Nephron progenitor cell (in vitro differentiated cells): Measurements from ENCODE around the gene OR13C2.
"Not testable (repeated sequence)": the region's sequence is repeated elsewhere in the genome, so short reads cannot be mapped to it uniquely, and the experiment has no call there.

Experiments
- DNase-seq: peaks from one replicate; pipeline ENCODE4 v3.0.0; 2021
- H3K27ac Mint-ChIP-seq: 2 replicates; pipeline ENCODE4 v1.8.0; 2021; ENCODE audit warnings: mild to moderate bottlenecking, moderate library complexity, mixed read lengths
- H3K27me3 Mint-ChIP-seq: 2 replicates; pipeline ENCODE4 v1.8.0; 2021; ENCODE audit warnings: mild to moderate bottlenecking, low read depth, mixed read lengths; ENCODE audit not compliant: poor library complexity
- H3K36me3 Mint-ChIP-seq: 2 replicates; pipeline ENCODE4 v1.8.0; 2021; ENCODE audit warnings: low read depth, mixed read lengths
- H3K4me1 Mint-ChIP-seq: 2 replicates; pipeline ENCODE4 v1.8.0; 2021; ENCODE audit warnings: mixed read lengths
- H3K4me3 Mint-ChIP-seq: 2 replicates; pipeline ENCODE4 v1.8.0; 2021; ENCODE audit warnings: mild to moderate bottlenecking, moderate library complexity, mixed read lengths
- H3K9me3 Mint-ChIP-seq: 2 replicates; pipeline ENCODE4 v1.8.0; 2021; ENCODE audit warnings: mild to moderate bottlenecking, moderate library complexity, mixed read lengths
- CTCF ChIP-seq: fragments of 200-600 bp; sonication (generic); IDR thresholded peaks from 2 replicates; pipeline ENCODE4 v1.5.0; 2021; ENCODE audit warnings: antibody characterized with exemption

Gene OR13C2

GRCh38 chr9:104605527-104605926, at the start of gene OR13C2:
Gene OR13C2, minus strand, starts transcription at chr9:104605627. Its CDS starts 0 bp downstream, at chr9:104605627.
- not testable (repeated sequence) for H3K36me3 Mint-ChIP-seq, H3K9me3 Mint-ChIP-seq, H3K4me1 Mint-ChIP-seq, H3K27me3 Mint-ChIP-seq, H3K27ac Mint-ChIP-seq, H3K4me3 Mint-ChIP-seq, DNase-seq

- Mint-ChIP-seq H3K27ac (no peak overlapping the region), H3K4me1 (no peaks in the 10 kb centered on the region), H3K36me3 (no peaks in the 10 kb centered on the region), H3K27me3 (no peaks in the 10 kb centered on the region), H3K9me3 (peaks cover 24% of the 10 kb centered on the region), H3K4me3 (no peak overlapping the region)
- no peak for DNase-seq
- TF ChIP-seq CTCF: no peak
Observed at GRCh38 chr9:104635456-104635855, 30.0 kb upstream of the OR13C2 start.

- Mint-ChIP-seq H3K9me3 (peaks cover 11% of the 10 kb centered on the region), H3K4me3 (no peak overlapping the region), H3K27ac (no peak overlapping the region), H3K4me1 (no peaks in the 10 kb centered on the region), H3K27me3 (no peaks in the 10 kb centered on the region), H3K36me3 (no peaks in the 10 kb centered on the region)
- no peak for TF ChIP-seq CTCF
- DNase-seq: no peak
Observed at GRCh38 chr9:104633976-104634520, 28.6 kb upstream of the OR13C2 start.

- H3K27me3 Mint-ChIP-seq, H3K27ac Mint-ChIP-seq, DNase-seq, H3K9me3 Mint-ChIP-seq, H3K36me3 Mint-ChIP-seq, H3K4me1 Mint-ChIP-seq, H3K4me3 Mint-ChIP-seq: not testable (repeated sequence)
Observed at GRCh38 chr9:104625964-104626363, 20.5 kb upstream of the OR13C2 start.

GRCh38 chr9:104618104-104618503, 12.7 kb upstream of the OR13C2 start, which contains the start of gene OR13C9:
Gene OR13C9, minus strand, starts transcription at chr9:104618204. Its CDS starts 0 bp downstream, at chr9:104618204.
- Mint-ChIP-seq H3K36me3 (no peaks in the 10 kb centered on the region), H3K9me3 (no peaks in the 10 kb centered on the region), H3K27me3 (peaks cover 6% of the 10 kb centered on the region), H3K27ac (no peak within 1 kb of the TSS), H3K4me3 (no peak within 1 kb of the TSS), H3K4me1 (no peaks in the 10 kb centered on the region)
- TF ChIP-seq CTCF: no peak
- no peak for DNase-seq

GRCh38 chr9:104617418-104617817, 12.0 kb upstream of the OR13C2 start:
- no peak for TF ChIP-seq CTCF
- no peak overlapping the region for H3K4me3 Mint-ChIP-seq
- no peaks in the 10 kb centered on the region for H3K9me3 Mint-ChIP-seq
- no peak for DNase-seq
- peaks cover 9% of the 10 kb centered on the region for H3K27me3 Mint-ChIP-seq
- no peaks in the 10 kb centered on the region for H3K36me3 Mint-ChIP-seq
- no peaks in the 10 kb centered on the region for H3K4me1 Mint-ChIP-seq
- H3K27ac Mint-ChIP-seq: no peak overlapping the region

- H3K27ac Mint-ChIP-seq: no peak overlapping the region
Observed at GRCh38 chr9:104611213-104611612, 5.8 kb upstream of the OR13C2 start.

More at GRCh38 chr9:104611213-104611612, 5.8 kb upstream of the OR13C2 start:
- no peaks in the 10 kb centered on the region for H3K4me1 Mint-ChIP-seq
- no peak for DNase-seq
- TF ChIP-seq CTCF: no peak
- no peaks in the 10 kb centered on the region for H3K36me3 Mint-ChIP-seq
- H3K4me3 Mint-ChIP-seq: no peak overlapping the region
- H3K27me3 Mint-ChIP-seq: peaks cover 3% of the 10 kb centered on the region
- no peaks in the 10 kb centered on the region for H3K9me3 Mint-ChIP-seq
